OCI-LY3 (cell line): ENCODE results near the gene IFNLR1.
A peak's percentile ranks its signal among the peaks of the same experiment; 100 is the strongest.

ENCODE experiments used
- H2AFZ ChIP-seq: fragments of 200-600, 300-600 bp; shearing (Covaris generic); 2 replicates; pipeline ENCODE4 v1.6.0; 2014; ENCODE audit warnings: antibody characterized with exemption, low read depth, low read length
- H3K27ac ChIP-seq: fragments of 200-600, 300-600 bp; sonication (generic); 2 replicates; pipeline ENCODE4 v1.5.1; 2014; ENCODE audit warnings: mild to moderate bottlenecking, low read length, moderate library complexity, mixed read lengths
- H3K27me3 ChIP-seq: fragments of 200-600, 300-600 bp; sonication (generic); 2 replicates; pipeline ENCODE4 v1.6.1; 2014; ENCODE audit warnings: low read depth, low read length, mixed read lengths
- H3K36me3 ChIP-seq: fragments of 200-600, 300-600 bp; sonication (generic); replicated peaks from 2 replicates; pipeline ENCODE3; 2014; ENCODE audit warnings: low read depth, low read length, mixed read lengths
- H3K4me1 ChIP-seq: fragments of 300-600, 200-600 bp; sonication (generic); 2 replicates; pipeline ENCODE4 v1.6.1; 2014; ENCODE audit warnings: low read length, mixed read lengths
- H3K4me2 ChIP-seq: fragments of 200-600, 300-600 bp; sonication (generic); 2 replicates; pipeline ENCODE4 v1.6.1; 2014; ENCODE audit warnings: low read length, mixed read lengths
- H3K4me3 ChIP-seq: fragments of 300-600, 200-600 bp; sonication (generic); 2 replicates; pipeline ENCODE4 v1.5.1; 2014; ENCODE audit warnings: antibody characterized with exemption, mild to moderate bottlenecking, low read length, moderate library complexity
- H3K79me2 ChIP-seq: fragments of 300-600, 200-600 bp; shearing (Covaris generic); 2 replicates; pipeline ENCODE4 v1.6.1; 2014; ENCODE audit warnings: mild to moderate bottlenecking, low read length, mixed read lengths
- H3K9ac ChIP-seq: fragments of 300-600, 200-600 bp; shearing (Covaris generic); 2 replicates; pipeline ENCODE4 v1.6.0; 2014; ENCODE audit warnings: mild to moderate bottlenecking, low read length, moderate library complexity
- H3K9me3 ChIP-seq: fragments of 200-600, 300-600 bp; shearing (Covaris generic); 2 replicates; pipeline ENCODE4 v1.6.1; 2014; ENCODE audit warnings: low read length, mixed read lengths; ENCODE audit not compliant: insufficient read depth
- H4K20me1 ChIP-seq: fragments of 200-600, 300-600 bp; sonication (generic); 2 replicates; pipeline ENCODE4 v1.6.1; 2016; ENCODE audit warnings: low read length, mixed read lengths; ENCODE audit not compliant: insufficient read depth
- EZH2phosphoT487 ChIP-seq: fragments of 200-600 bp; shearing (Covaris generic); IDR thresholded peaks from 2 replicates; pipeline ENCODE4 v1.6.1; 2018; ENCODE audit warnings: antibody characterized with exemption, mixed run types, low read depth
- TF ChIP-seq, protein P1 (sequence below): fragments of 200-600, 300-600 bp; sonication (generic); IDR thresholded peaks from 2 replicates; pipeline ENCODE4 v1.5.1; 2014; ENCODE audit warnings: antibody characterized with exemption, low read length, low read depth

The IFNLR1 gene

DNA sequence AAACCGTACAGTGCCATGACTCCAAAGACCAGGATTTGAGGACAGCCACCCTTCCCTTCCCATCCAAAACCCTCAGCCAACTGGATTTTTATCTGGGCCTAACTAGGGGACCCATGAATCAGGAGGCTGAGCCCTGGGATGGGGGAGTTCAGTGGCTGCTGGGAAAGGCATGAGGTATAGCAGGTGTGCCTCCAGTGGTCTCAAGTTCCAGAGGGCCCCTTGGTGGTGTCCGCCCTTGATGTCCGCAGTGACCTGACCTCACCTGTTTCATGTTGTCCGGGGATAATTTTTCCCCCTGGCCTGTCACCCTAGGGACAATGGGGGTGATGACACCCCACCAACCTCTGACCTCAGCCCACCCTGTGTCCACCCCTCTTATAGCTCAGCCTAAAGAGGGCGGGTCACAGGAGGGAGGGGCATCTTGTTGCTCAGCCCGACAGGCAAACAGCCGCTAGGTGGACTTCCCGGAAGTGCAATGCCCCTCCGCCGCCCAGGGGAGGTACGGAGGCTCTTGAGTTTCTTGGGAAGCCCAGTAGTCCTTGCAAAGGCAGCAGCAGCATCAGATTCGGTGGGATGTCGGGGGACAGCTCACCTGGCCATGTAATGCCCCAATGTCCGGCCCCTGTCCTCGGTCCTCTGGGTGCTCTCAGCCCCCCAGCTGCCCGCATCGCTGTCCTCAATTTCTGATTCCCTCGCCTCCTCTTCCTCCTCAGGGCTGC lies 30.4 kb downstream of the IFNLR1 start:
- Histone ChIP-seq H3K27me3 (no peaks in the 10 kb centered on the region), H3K79me2 (no peaks in the 10 kb centered on the region), H3K4me2 (no peak overlapping the region), H4K20me1 (no peaks in the 10 kb centered on the region), H3K27ac (no peak overlapping the region), H3K4me3 (no peak overlapping the region), H3K9me3 (no peaks in the 10 kb centered on the region), H2AFZ (no peak overlapping the region), H3K9ac (no peak overlapping the region), H3K4me1 (peaks cover 44% of the 10 kb centered on the region), H3K36me3 (peaks cover 31% of the 10 kb centered on the region)
- TF ChIP-seq, protein P1, sequence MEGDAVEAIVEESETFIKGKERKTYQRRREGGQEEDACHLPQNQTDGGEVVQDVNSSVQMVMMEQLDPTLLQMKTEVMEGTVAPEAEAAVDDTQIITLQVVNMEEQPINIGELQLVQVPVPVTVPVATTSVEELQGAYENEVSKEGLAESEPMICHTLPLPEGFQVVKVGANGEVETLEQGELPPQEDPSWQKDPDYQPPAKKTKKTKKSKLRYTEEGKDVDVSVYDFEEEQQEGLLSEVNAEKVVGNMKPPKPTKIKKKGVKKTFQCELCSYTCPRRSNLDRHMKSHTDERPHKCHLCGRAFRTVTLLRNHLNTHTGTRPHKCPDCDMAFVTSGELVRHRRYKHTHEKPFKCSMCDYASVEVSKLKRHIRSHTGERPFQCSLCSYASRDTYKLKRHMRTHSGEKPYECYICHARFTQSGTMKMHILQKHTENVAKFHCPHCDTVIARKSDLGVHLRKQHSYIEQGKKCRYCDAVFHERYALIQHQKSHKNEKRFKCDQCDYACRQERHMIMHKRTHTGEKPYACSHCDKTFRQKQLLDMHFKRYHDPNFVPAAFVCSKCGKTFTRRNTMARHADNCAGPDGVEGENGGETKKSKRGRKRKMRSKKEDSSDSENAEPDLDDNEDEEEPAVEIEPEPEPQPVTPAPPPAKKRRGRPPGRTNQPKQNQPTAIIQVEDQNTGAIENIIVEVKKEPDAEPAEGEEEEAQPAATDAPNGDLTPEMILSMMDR, result no peak
- TF ChIP-seq EZH2phosphoT487, result no peak

DNA sequence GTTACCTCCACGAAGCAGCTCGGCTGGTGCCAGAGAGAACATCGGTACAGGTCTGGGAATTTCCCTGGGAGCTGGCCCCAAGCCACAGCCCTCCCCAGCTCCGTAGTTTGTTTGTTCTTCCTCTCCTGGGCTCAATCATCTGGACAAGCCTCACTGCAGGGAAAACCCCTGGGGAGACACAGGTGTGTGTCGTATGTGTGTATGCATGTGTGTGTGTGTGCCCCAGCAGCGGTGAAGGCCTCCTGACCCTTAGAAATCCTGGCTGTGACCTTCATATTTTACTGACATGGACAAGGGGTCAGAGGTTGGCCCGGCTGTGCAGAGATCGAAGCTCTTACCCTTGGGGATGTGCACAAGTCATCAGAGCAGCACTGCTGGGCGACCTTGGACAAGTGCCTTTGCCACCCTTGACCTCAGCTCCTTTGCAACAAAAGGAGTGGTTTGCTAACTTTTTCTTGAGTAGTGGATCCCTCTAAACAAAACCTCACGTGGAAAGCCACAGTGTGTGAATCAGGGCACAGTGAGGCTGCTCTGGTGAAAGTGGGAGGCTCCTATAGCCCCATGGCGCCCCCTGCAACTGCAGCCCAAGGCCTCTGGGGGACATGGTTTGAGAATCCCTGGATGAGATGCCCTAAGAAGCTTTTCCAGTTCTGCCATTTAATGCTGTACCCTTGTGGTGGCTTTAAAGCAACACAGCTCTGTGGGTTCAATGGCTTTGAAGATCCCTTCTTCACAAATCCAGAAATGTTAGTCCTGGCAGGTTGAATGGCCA lies 31.9 kb downstream of the IFNLR1 start:
- peaks cover 57% of the 10 kb centered on the region for H3K4me1 ChIP-seq
- no peaks in the 10 kb centered on the region for H3K9me3 ChIP-seq
- peak overlapping the region; percentile 16; the same call in 1 of the 2 replicates for H3K9ac ChIP-seq
- H3K36me3 ChIP-seq, result peaks cover 29% of the 10 kb centered on the region
- TF ChIP-seq, protein P1, result peak; percentile 28; the same call in 1 of the 2 replicates
- no peak for TF ChIP-seq EZH2phosphoT487
- no peak overlapping the region for H2AFZ ChIP-seq
- no peaks in the 10 kb centered on the region for H3K27me3 ChIP-seq
- H3K79me2 ChIP-seq, result no peaks in the 10 kb centered on the region
- H4K20me1 ChIP-seq, result no peaks in the 10 kb centered on the region
- H3K4me3 ChIP-seq, result peak overlapping the region; percentile 14
- H3K27ac ChIP-seq, result peak overlapping the region; percentile 72
- H3K4me2 ChIP-seq, result peak overlapping the region; percentile 62

DNA sequence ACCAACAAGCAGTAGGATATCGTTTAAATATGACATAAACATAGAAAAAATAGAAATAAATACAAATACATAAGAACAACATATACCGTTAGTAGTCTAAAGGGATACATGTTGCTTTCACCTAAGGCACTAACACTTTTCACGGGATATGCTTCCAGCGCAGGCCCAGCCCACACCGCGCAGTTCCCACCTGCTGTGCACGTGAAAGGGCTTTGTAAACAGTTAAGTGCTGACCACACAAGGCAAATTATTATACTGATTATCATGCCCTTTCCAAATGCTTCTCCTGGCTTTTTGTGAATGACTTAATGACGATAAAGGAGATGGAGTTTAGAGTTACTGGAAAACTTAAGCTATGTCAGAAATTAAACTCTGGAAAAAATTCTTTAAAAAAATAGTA lies 32.9 kb downstream of the IFNLR1 start:
- Histone ChIP-seq H3K9me3 (no peaks in the 10 kb centered on the region), H3K27ac (peak overlapping the region; percentile 72; the same call in 1 of the 2 replicates), H3K27me3 (no peaks in the 10 kb centered on the region), H3K79me2 (no peaks in the 10 kb centered on the region), H3K36me3 (peaks cover 22% of the 10 kb centered on the region), H3K4me3 (no peak overlapping the region), H3K4me2 (no peak overlapping the region), H2AFZ (no peak overlapping the region), H3K4me1 (peaks cover 63% of the 10 kb centered on the region), H4K20me1 (no peaks in the 10 kb centered on the region), H3K9ac (no peak overlapping the region)
- TF ChIP-seq EZH2phosphoT487, result no peak
- TF ChIP-seq, protein P1, result no peak
